ENCODE results near the gene ATG5.

The ATG5 gene

GRCh38 chr6:106134906-106135634 is 190.5 kb downstream of the ATG5 start:
- in situ Hi-C loops (cut with HindIII; ENCODE audit: low sequenced_read_pairs), result no loop called here

Data from endothelial cell of hepatic sinusoid (primary cell).